22Rv1 (cell line): ENCODE results near the gene P4HA2.

Experiments used
- ZFX ChIP-seq: fragments of 450-650 bp; IDR thresholded peaks from 2 replicates; pipeline ENCODE4 v1.6.1; 2017; ENCODE audit warnings: antibody characterized with exemption, borderline replicate concordance
- TF ChIP-seq, protein P1 (sequence below): fragments of 450-650 bp; IDR thresholded peaks from 2 replicates; pipeline ENCODE4 v1.5.1; 2017; ENCODE audit warnings: mild to moderate bottlenecking

GRCh38 chr5:132150565-132150964 is 77.1 kb downstream of the P4HA2 start:
- TF ChIP-seq, protein P1, sequence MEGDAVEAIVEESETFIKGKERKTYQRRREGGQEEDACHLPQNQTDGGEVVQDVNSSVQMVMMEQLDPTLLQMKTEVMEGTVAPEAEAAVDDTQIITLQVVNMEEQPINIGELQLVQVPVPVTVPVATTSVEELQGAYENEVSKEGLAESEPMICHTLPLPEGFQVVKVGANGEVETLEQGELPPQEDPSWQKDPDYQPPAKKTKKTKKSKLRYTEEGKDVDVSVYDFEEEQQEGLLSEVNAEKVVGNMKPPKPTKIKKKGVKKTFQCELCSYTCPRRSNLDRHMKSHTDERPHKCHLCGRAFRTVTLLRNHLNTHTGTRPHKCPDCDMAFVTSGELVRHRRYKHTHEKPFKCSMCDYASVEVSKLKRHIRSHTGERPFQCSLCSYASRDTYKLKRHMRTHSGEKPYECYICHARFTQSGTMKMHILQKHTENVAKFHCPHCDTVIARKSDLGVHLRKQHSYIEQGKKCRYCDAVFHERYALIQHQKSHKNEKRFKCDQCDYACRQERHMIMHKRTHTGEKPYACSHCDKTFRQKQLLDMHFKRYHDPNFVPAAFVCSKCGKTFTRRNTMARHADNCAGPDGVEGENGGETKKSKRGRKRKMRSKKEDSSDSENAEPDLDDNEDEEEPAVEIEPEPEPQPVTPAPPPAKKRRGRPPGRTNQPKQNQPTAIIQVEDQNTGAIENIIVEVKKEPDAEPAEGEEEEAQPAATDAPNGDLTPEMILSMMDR = no peak
- TF ChIP-seq ZFX = no peak
